Panc1 (cell line): ENCODE data around the gene PLA2G5. TPM values are rescaled to one million over a fixed set of nuclear protein-coding genes. Genes with fewer than 3 reads are reported as not detected.

Experiments used
- ATAC-seq: fragments of 200-7000 bp; cut with Tn5 transposase; 2 replicates; pipeline ENCODE4 v1.9.1; 2020; ENCODE audit warnings: mild to moderate bottlenecking, moderate library complexity
- BruUV-seq: library from RNA; stranded (reverse); fragments of 400-500 nt; replicated peaks from 2 replicates; lab custom pipeline; 2021; lab: Mats Ljungman, UMichigan
- CTCF ChIA-PET: fragments of 300-600 bp; sonication (Branson Sonifier 250); formaldehyde crosslinking; loops from one replicate; lab custom pipeline; 2022; ENCODE audit warnings: antibody characterized with exemption; lab: Charles Lee
- POLR2A ChIA-PET: fragments of 300-600 bp; sonication (Branson Sonifier 250); formaldehyde crosslinking; loops from one replicate; lab custom pipeline; 2022; ENCODE audit warnings: antibody characterized with exemption; lab: Charles Lee
- DNase-seq: peaks from one replicate; pipeline ENCODE4 v3.0.0-alpha.2; 2010; ENCODE audit warnings: low read depth, low spot score
- H3K27ac ChIP-seq: 2 replicates; pipeline ENCODE4 v1.5.1; 2011; ENCODE audit warnings: mild to moderate bottlenecking, low read length, inconsistent platforms
- H3K27me3 ChIP-seq: fragments of 200-500 bp; sonication (Bioruptor generic); 2 replicates; pipeline ENCODE4 v1.6.0; 2014; ENCODE audit warnings: low read length, inconsistent platforms; ENCODE audit not compliant: control insufficient read depth, insufficient read depth
- H3K36me3 ChIP-seq: fragments of 200-500 bp; sonication (Bioruptor generic); 2 replicates; pipeline ENCODE4 v1.5.1; 2014; ENCODE audit warnings: inconsistent platforms, mild to moderate bottlenecking, low read length, moderate library complexity; ENCODE audit not compliant: control insufficient read depth, insufficient read depth
- H3K4me1 ChIP-seq: 2 replicates; pipeline ENCODE4 v1.5.1; 2011; ENCODE audit warnings: inconsistent platforms, mild to moderate bottlenecking, low read length, moderate library complexity; ENCODE audit not compliant: control insufficient read depth, insufficient read depth
- H3K4me3 ChIP-seq, 2 experiments: 2 replicates each; pipeline ENCODE4 v1.5.1; 2011 to 2012; ENCODE audit warnings: low read depth in 2 of 2, low read length in 2 of 2, mild to moderate bottlenecking in 2 of 2, inconsistent platforms in 1 of 2, moderate library complexity in 1 of 2
- H3K9me3 ChIP-seq: fragments of 200-500 bp; sonication (Bioruptor generic); 2 replicates; pipeline ENCODE4 v1.5.1; 2014; ENCODE audit warnings: low read depth, mild to moderate bottlenecking, inconsistent platforms, low read length, moderate library complexity; ENCODE audit not compliant: control insufficient read depth, insufficient read depth
- POLR2AphosphoS5 ChIP-seq: IDR thresholded peaks from 2 replicates; pipeline ENCODE4 v1.6.1; 2012; ENCODE audit warnings: mild to moderate bottlenecking, low read depth, low read length, moderate library complexity
- SIN3A ChIP-seq: IDR thresholded peaks from 2 replicates; pipeline ENCODE4 v1.6.1; 2012; ENCODE audit warnings: low read depth, mild to moderate bottlenecking, low read length, moderate library complexity, borderline replicate concordance; ENCODE audit not compliant: insufficient read depth
- TCF7L2 ChIP-seq: IDR thresholded peaks from 2 replicates; pipeline ENCODE4 v1.6.1; 2011; ENCODE audit warnings: mild to moderate bottlenecking, low read depth, low read length, inconsistent platforms
- in situ Hi-C: cut with HindIII; loops from 2 replicates; pipeline ENCODE4 v1.10.0; 2016; ENCODE audit warnings: low sequenced_read_pairs, low pct_unique_long_range_greater_than_20kb
- intact Hi-C: fragments of 100-400 bp; cut with micrococcal nuclease; formaldehyde crosslinking; loops from one replicate; pipeline ENCODE4 v1.10.0; 2022; ENCODE audit not compliant: unreplicated experiment
- total RNA-seq: library from RNA; stranded (reverse); gene quantifications from one replicate; pipeline ENCODE4 v1.2.1, GENCODE V29; 2021; ENCODE audit not compliant: unreplicated experiment
- TF ChIP-seq, protein P1 (sequence below): fragments of 450-650 bp; IDR thresholded peaks from 2 replicates; pipeline ENCODE4 v1.5.1; 2017; ENCODE audit warnings: mild to moderate bottlenecking
- TF ChIP-seq, protein P2 (sequence below), 2 experiments: IDR thresholded peaks; 2 replicates each; pipeline ENCODE4 v1.6.1; 2011 to 2012; ENCODE audit warnings: low read depth in 2 of 2, control low read depth in 1 of 2, low read length in 1 of 2, mild to moderate bottlenecking in 1 of 2, moderate library complexity in 1 of 2; ENCODE audit not compliant: insufficient read depth in 1 of 2

PLA2G5 gene
- total RNA-seq, 1 experiment from 2014 or later: not detected

DNA sequence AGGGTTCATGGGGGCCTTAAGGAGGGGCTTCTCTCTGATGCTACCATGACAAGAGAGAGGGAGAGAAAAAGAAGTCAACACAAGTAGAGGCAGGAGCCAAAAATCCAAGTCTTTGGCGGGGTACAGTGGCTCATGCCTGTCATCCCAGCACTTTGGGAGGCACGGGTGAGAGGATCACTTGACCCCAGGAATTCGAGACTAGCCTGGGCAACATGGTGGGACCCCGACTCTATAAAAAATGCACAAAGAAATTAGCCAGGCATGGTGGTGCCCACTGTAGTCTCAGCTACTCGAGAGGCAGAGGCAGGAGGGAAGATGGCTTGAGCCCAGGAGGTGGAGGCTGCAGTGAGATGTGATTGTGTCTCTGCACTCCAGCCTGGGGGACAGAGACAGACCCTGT, 8.7 kb downstream of the PLA2G5 start:
- TF ChIP-seq, protein P1, sequence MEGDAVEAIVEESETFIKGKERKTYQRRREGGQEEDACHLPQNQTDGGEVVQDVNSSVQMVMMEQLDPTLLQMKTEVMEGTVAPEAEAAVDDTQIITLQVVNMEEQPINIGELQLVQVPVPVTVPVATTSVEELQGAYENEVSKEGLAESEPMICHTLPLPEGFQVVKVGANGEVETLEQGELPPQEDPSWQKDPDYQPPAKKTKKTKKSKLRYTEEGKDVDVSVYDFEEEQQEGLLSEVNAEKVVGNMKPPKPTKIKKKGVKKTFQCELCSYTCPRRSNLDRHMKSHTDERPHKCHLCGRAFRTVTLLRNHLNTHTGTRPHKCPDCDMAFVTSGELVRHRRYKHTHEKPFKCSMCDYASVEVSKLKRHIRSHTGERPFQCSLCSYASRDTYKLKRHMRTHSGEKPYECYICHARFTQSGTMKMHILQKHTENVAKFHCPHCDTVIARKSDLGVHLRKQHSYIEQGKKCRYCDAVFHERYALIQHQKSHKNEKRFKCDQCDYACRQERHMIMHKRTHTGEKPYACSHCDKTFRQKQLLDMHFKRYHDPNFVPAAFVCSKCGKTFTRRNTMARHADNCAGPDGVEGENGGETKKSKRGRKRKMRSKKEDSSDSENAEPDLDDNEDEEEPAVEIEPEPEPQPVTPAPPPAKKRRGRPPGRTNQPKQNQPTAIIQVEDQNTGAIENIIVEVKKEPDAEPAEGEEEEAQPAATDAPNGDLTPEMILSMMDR: no peak
- no peak for TF ChIP-seq POLR2AphosphoS5
- no peak for TF ChIP-seq TCF7L2
- TF ChIP-seq SIN3A: no peak
- TF ChIP-seq, protein P2, sequence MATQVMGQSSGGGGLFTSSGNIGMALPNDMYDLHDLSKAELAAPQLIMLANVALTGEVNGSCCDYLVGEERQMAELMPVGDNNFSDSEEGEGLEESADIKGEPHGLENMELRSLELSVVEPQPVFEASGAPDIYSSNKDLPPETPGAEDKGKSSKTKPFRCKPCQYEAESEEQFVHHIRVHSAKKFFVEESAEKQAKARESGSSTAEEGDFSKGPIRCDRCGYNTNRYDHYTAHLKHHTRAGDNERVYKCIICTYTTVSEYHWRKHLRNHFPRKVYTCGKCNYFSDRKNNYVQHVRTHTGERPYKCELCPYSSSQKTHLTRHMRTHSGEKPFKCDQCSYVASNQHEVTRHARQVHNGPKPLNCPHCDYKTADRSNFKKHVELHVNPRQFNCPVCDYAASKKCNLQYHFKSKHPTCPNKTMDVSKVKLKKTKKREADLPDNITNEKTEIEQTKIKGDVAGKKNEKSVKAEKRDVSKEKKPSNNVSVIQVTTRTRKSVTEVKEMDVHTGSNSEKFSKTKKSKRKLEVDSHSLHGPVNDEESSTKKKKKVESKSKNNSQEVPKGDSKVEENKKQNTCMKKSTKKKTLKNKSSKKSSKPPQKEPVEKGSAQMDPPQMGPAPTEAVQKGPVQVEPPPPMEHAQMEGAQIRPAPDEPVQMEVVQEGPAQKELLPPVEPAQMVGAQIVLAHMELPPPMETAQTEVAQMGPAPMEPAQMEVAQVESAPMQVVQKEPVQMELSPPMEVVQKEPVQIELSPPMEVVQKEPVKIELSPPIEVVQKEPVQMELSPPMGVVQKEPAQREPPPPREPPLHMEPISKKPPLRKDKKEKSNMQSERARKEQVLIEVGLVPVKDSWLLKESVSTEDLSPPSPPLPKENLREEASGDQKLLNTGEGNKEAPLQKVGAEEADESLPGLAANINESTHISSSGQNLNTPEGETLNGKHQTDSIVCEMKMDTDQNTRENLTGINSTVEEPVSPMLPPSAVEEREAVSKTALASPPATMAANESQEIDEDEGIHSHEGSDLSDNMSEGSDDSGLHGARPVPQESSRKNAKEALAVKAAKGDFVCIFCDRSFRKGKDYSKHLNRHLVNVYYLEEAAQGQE (IDR thresholded peaks at IDR 0.05; ENCODE audit: insufficient read depth in 1 of 2, low read depth in 2 of 2, low read length in 1 of 2): no peak
- no TSS peak for BruUV-seq
- ATAC-seq: no peak
- ChIA-PET CTCF (no interaction called here), POLR2A (no interaction called here)
- no peaks in the 10 kb centered on the region for H3K27me3 ChIP-seq
- H3K36me3 ChIP-seq: no peaks in the 10 kb centered on the region
- no peak overlapping the region for H3K4me3 ChIP-seq
- no peak overlapping the region for H3K27ac ChIP-seq
- no peaks in the 10 kb centered on the region for H3K9me3 ChIP-seq
- in situ Hi-C loops: no loop called here
- intact Hi-C loops: no loop called here
- no peaks in the 10 kb centered on the region for H3K4me1 ChIP-seq
- no peak for DNase-seq

DNA sequence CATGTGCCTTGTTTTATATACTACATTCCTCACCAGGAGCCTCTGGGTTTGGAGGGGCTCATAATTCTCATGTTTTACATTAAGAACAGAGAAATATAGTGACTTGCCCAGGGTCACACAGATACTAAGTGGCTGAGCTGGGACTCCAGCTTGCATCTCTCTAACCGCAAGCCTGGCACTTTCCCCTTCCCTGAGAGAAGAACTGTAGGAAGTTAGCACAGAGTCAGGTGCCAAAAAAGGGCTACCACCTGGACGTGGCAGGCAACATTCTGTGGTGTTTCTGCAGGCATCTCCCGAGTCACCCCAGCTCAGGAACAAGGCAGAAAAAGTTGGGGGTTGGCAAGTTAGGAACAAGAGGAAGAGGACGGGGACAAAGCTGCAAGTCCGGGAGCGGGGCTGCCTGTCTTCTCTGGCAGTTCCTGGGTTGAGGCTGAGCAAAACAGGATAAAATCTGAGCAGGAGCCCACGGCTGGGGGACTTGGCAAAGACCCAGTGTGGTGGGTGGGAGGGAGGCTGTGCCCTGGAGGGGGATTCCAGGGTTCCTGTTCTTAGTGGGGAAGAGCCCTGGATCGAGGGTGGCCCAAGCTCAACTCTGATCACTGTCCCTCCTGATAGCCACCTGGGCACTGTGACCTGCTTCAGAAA, 9.8 kb downstream of the PLA2G5 start:
- BruUV-seq: no TSS peak

More for the DNA sequence above, 9.8 kb downstream of the PLA2G5 start:
- ATAC-seq (no peak), DNase-seq (no peak)
- no peaks in the 10 kb centered on the region for H3K36me3 ChIP-seq
- CTCF ChIA-PET: no interaction called here
- H3K27ac ChIP-seq: no peak overlapping the region
- no peaks in the 10 kb centered on the region for H3K4me1 ChIP-seq
- no peak overlapping the region for H3K4me3 ChIP-seq
- no peaks in the 10 kb centered on the region for H3K27me3 ChIP-seq
- intact Hi-C loops: no loop called here
- no peaks in the 10 kb centered on the region for H3K9me3 ChIP-seq
- in situ Hi-C loops: no loop called here
- POLR2A ChIA-PET: no interaction called here
- TF ChIP-seq POLR2AphosphoS5: no peak
- TF ChIP-seq, protein P1: no peak
- TF ChIP-seq, protein P2 (IDR thresholded peaks at IDR 0.05; ENCODE audit: insufficient read depth in 1 of 2, low read depth in 2 of 2, low read length in 1 of 2): no peak
- no peak for TF ChIP-seq SIN3A
- TF ChIP-seq TCF7L2: no peak
